D721Med (cell line): ENCODE measurements around the gene FMO2.

ENCODE experiments used
- DNase-seq: peaks from one replicate; pipeline ENCODE4 v3.0.0; 2011; ENCODE audit warnings: low spot score; ENCODE audit not compliant: insufficient read length
- FAIRE-seq: peaks from 2 replicates; lab custom pipeline; 2011; peaks lifted over from hg19 to GRCh38; lab: Jason Lieb, UNC
- CTCF ChIP-seq: IDR thresholded peaks from 2 replicates; pipeline ENCODE4 v1.5.1; 2012; ENCODE audit warnings: mild to moderate bottlenecking, control low read depth; ENCODE audit not compliant: insufficient read depth; ENCODE audit errors: missing control alignments

The FMO2 gene

GRCh38 chr1:171141688-171142415 is 43.2 kb upstream of the FMO2 start:
- TF ChIP-seq CTCF: peak; percentile 9
- no peak for DNase-seq
- FAIRE-seq: no peak

DNA sequence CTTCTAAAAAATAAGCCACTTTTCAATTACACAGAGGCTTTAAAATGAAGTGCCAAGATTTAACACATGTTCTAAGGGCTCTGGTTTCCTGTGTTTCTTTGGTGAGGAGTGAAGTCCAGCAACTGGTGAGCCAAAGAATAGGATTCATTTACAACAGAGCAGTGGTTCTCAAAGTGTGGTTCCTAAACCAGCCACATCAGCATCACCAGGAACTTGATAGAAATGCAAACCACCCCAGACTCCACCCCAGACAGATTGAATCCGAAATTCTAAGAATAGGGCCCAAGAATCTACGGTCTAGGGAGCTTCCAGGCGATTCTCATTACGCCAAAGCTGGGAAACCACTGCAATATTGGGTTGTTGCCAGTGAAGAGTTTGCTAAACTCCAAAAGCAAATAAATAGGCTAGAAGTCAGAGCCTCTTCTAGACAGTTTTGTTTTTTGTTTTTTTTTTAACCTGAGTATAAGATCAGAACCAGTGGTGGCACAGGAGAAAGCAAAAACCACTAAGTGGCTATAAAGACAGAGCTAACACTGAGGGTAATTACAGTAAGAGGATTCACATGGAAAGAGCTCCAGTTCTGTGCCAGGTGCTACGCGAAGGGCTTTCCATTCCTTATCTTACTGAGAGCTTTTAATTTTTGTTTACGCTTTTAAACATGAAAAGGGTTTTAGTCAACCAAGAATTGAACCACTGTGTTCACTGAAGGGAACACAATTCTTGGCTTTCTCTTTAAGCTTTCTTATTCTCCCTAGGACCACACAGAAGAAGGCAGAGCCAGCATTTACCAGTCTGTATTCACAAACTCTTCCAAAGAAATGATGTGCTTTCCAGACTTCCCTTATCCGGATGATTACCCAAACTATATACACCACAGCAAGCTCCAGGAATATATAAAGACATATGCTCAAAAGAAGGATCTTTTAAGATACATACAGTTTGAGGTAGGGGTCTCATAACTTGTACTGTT is 42.4 kb upstream of the FMO2 start:
- peak; percentile 28 for DNase-seq
- no peak for TF ChIP-seq CTCF
- peak; percentile 100 for FAIRE-seq

- peak; percentile 51 for FAIRE-seq
- DNase-seq: no peak
- no peak for TF ChIP-seq CTCF
These were observed 34.9 kb upstream of the FMO2 start for GRCh38 chr1:171150156-171150555.

- DNase-seq (no peak), FAIRE-seq (no peak)
- TF ChIP-seq CTCF: no peak
These were observed 32.6 kb upstream of the FMO2 start for GRCh38 chr1:171152549-171152948.

GRCh38 chr1:171155484-171155883 is 29.6 kb upstream of the FMO2 start:
- FAIRE-seq (peak; percentile 89), DNase-seq (no peak)
- no peak for TF ChIP-seq CTCF

DNA sequence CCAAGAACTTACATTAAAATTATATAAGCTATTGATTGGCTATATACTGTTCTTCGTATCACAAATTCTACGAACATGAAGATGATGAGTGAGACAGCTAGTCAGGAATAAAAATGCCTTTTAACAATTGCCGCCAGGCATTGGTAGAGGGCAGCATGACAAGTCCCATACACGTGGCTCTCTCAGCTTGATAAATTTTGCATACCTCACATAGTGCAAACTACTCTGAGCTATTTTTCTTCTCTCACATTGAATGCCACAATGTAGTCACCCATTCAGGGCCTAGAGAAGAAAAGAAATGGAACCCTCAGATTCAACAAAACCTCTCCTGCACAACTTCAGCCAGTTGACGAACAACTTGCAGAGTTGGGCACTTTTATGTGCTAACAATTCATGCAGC is 27.0 kb upstream of the FMO2 start:
- no peak for TF ChIP-seq CTCF
- no peak for DNase-seq
- peak; percentile 25 for FAIRE-seq
